ENCODE results near the gene GVQW3.

- TF ChIP-seq, protein P1, sequence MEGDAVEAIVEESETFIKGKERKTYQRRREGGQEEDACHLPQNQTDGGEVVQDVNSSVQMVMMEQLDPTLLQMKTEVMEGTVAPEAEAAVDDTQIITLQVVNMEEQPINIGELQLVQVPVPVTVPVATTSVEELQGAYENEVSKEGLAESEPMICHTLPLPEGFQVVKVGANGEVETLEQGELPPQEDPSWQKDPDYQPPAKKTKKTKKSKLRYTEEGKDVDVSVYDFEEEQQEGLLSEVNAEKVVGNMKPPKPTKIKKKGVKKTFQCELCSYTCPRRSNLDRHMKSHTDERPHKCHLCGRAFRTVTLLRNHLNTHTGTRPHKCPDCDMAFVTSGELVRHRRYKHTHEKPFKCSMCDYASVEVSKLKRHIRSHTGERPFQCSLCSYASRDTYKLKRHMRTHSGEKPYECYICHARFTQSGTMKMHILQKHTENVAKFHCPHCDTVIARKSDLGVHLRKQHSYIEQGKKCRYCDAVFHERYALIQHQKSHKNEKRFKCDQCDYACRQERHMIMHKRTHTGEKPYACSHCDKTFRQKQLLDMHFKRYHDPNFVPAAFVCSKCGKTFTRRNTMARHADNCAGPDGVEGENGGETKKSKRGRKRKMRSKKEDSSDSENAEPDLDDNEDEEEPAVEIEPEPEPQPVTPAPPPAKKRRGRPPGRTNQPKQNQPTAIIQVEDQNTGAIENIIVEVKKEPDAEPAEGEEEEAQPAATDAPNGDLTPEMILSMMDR (IDR thresholded peaks at IDR 0.05): no peak
- TF ChIP-seq EP300 (IDR thresholded peaks at IDR 0.05): no peak
Measured at GRCh38 chr11:76380159-76380976, 755 bp upstream of the GVQW3 start.

All from tibial nerve (tissue), 4 donors.